Right lobe of liver (tissue), 4 donors: ENCODE results near the gene LMTK3.

Experiments
- CTCF ChIP-seq, 4 donors: fragments of 200-600 bp in 3 of 4; fragments of 450-650 bp in 1 of 4; IDR thresholded peaks; one replicate each; pipeline versions ENCODE4 v1.5.1 to v1.8.0; 2016 to 2022; ENCODE audit warnings: antibody characterized with exemption in 4 of 4, mild to moderate bottlenecking in 2 of 4
- POLR2A ChIP-seq: fragments of 450-650 bp; IDR thresholded peaks from one replicate; pipeline ENCODE4 v1.6.1; 2017; ENCODE audit warnings: antibody characterized with exemption, mild to moderate bottlenecking
- donor health status: DM: no; HTN: no; CAD: no.
- donor health status: DM: no; HTN: no; CAD: no.
- donor health status: DM: no; HTN: yes; CAD: no.

GRCh38 chr19:48556163-48556562, 44.5 kb upstream of the LMTK3 start:
- no peak for TF ChIP-seq POLR2A
- TF ChIP-seq CTCF (IDR thresholded peaks at IDR 0.05), result no peak
